Tibial nerve (tissue), 4 donors: ENCODE data around the gene POU6F1. TPM values are rescaled to one million over a fixed set of nuclear protein-coding genes. Genes with fewer than 3 reads are reported as not detected.
A peak's percentile ranks its signal among the peaks of the same experiment; 100 is the strongest.

Experiments used
- DNase-seq, 2 donors: peaks; one replicate each; pipeline ENCODE4 v3.0.0-alpha.2; 2019; ENCODE audit warnings: low spot score in 2 of 2
- H3K27ac ChIP-seq, 4 donors: fragments of 200-600 bp; sonication (generic) in 3 of 4; one replicate each; pipeline ENCODE4 v1.5.1; 2017 to 2019; ENCODE audit warnings: mild to moderate bottlenecking in 1 of 4
- H3K27me3 ChIP-seq, 2 donors: fragments of 200-600 bp; sonication (generic) in 1 of 2; one replicate each; pipeline versions ENCODE4 v1.5.1 to v1.6.0; 2017 to 2019
- H3K36me3 ChIP-seq, 3 donors: fragments of 200-600 bp; sonication (generic); one replicate each; pipeline ENCODE4 v1.5.1; 2018 to 2019
- H3K4me1 ChIP-seq, 4 donors: fragments of 200-600 bp; sonication (generic) in 3 of 4; one replicate each; pipeline ENCODE4 v1.5.1; 2017 to 2019
- H3K4me3 ChIP-seq, 4 donors: fragments of 200-600 bp; sonication (generic) in 3 of 4; one replicate each; pipeline ENCODE4 v1.5.1; 2017 to 2019; ENCODE audit warnings: mild to moderate bottlenecking in 1 of 4, moderate library complexity in 1 of 4
- H3K9me3 ChIP-seq, 4 donors: fragments of 200-600 bp; sonication (generic) in 3 of 4; one replicate each; pipeline ENCODE4 v1.5.1; 2017 to 2019
- CTCF ChIP-seq, 5 experiments: fragments of 200-600 bp in 3 of 5; fragments of 450-650 bp in 2 of 5; sonication (generic) in 3 of 5; IDR thresholded peaks; one replicate each; pipeline ENCODE4 v1.5.1; 2016 to 2019; ENCODE audit warnings: antibody characterized with exemption in 5 of 5, mild to moderate bottlenecking in 3 of 5, moderate library complexity in 2 of 5
- EP300 ChIP-seq, 2 donors: sonication (generic); formaldehyde crosslinking; IDR thresholded peaks; one replicate each; pipeline ENCODE4 v1.6.1; 2017; ENCODE audit warnings: antibody characterized with exemption in 2 of 2, mild to moderate bottlenecking in 1 of 2
- POLR2A ChIP-seq, 2 donors: fragments of 450-650 bp; IDR thresholded peaks; one replicate each; pipeline ENCODE4 v1.6.1; 2017; ENCODE audit warnings: antibody characterized with exemption in 2 of 2, mild to moderate bottlenecking in 2 of 2, moderate library complexity in 2 of 2
- WGBS, 2 donors: methylation state at CpG; one replicate each; pipeline ENCODE4 v1.1.5; 2018; 5-methylcytosine and 5-hydroxymethylcytosine counted together
- total RNA-seq, 4 donors: library from RNA; depleted of rRNA; stranded (reverse); fragments of >200 nt; gene quantifications; one replicate each; pipeline ENCODE4 v1.1.0, GENCODE V29; 2016

The POU6F1 gene
- total RNA-seq, 4 donors from 2014 or later: 14.4 to 27.5 (median 21.9) TPM

- Histone ChIP-seq H3K36me3 (peaks cover 0 to under 1% (median 0%) of the 10 kb centered on the region in 3 donors), H3K4me3 (peak within 1 kb of the TSS; percentile 57 to 84 (median 79)), H3K27me3 (no peaks in the 10 kb centered on the region), H3K27ac (peak within 1 kb of the TSS; percentile 91 to 99 (median 95)), H3K4me1 (peaks cover 0 to 33% (median 17%) of the 10 kb centered on the region in 4 donors), H3K9me3 (no peaks in the 10 kb centered on the region)
- WGBS, 2 donors: 1 to 2% methylated on average over 38 to 54 of the region's 58 CpGs
- DNase-seq: peak; percentile 94
- peak in 1 of 5 experiments; percentile 34 for TF ChIP-seq CTCF (IDR thresholded peaks at IDR 0.05)
- peak; percentile 41 to 77 for TF ChIP-seq POLR2A (IDR thresholded peaks at IDR 0.05)
- TF ChIP-seq EP300 (IDR thresholded peaks at IDR 0.05): peak; percentile 33 to 90
Observed at GRCh38 chr12:51172515-51173431, 45.1 kb downstream of the POU6F1 start, which contains the start of gene TFCP2. Gene TFCP2 (minus strand): TSS chr12:51173135. CDS start chr12:51172422, 713 bp downstream.

- no peak for TF ChIP-seq EP300 (IDR thresholded peaks at IDR 0.05)
- no peak for TF ChIP-seq CTCF (IDR thresholded peaks at IDR 0.05)
- TF ChIP-seq POLR2A (IDR thresholded peaks at IDR 0.05): no peak
- peak in 1 of 2 donors; percentile 12 for DNase-seq
- peak overlapping the region; percentile 91 to 99 (median 95) for H3K27ac ChIP-seq
- peak overlapping the region; percentile 57 to 84 (median 79) for H3K4me3 ChIP-seq
- 3 to 4% methylated on average over 16 of the region's 16 CpGs for WGBS, 2 donors
- peaks cover 0 to 33% (median 17%) of the 10 kb centered on the region in 4 donors for H3K4me1 ChIP-seq
- H3K36me3 ChIP-seq: peaks cover 0 to 4% (median 0%) of the 10 kb centered on the region in 3 donors
- no peaks in the 10 kb centered on the region for H3K27me3 ChIP-seq
- no peaks in the 10 kb centered on the region for H3K9me3 ChIP-seq
Observed at GRCh38 chr12:51171884-51172514, 45.9 kb downstream of the POU6F1 start.

GRCh38 chr12:51163795-51164194 lies 54.1 kb downstream of the POU6F1 start:
- H3K27me3 ChIP-seq: no peaks in the 10 kb centered on the region
- no peak overlapping the region for H3K27ac ChIP-seq
- H3K36me3 ChIP-seq: peaks cover 0 to 8% (median 0%) of the 10 kb centered on the region in 3 donors
- no peaks in the 10 kb centered on the region for H3K9me3 ChIP-seq
- TF ChIP-seq EP300 (IDR thresholded peaks at IDR 0.05) (no peak), POLR2A (IDR thresholded peaks at IDR 0.05) (no peak), CTCF (IDR thresholded peaks at IDR 0.05) (no peak)
- DNase-seq: no peak
- no peak overlapping the region for H3K4me3 ChIP-seq
- H3K4me1 ChIP-seq: peaks cover 0 to 16% (median 0%) of the 10 kb centered on the region in 4 donors
- WGBS, 2 donors: 78 to 81% methylated on average over 3 of the region's 3 CpGs

GRCh38 chr12:51162217-51162616 lies 55.6 kb downstream of the POU6F1 start:
- Histone ChIP-seq H3K36me3 (peaks cover 0 to 4% (median 0%) of the 10 kb centered on the region in 3 donors), H3K27ac (no peak overlapping the region), H3K27me3 (no peaks in the 10 kb centered on the region), H3K4me3 (no peak overlapping the region), H3K4me1 (peaks cover 0 to 16% (median 0%) of the 10 kb centered on the region in 4 donors), H3K9me3 (no peaks in the 10 kb centered on the region)
- DNase-seq: no peak
- no peak for TF ChIP-seq CTCF (IDR thresholded peaks at IDR 0.05)
- TF ChIP-seq EP300 (IDR thresholded peaks at IDR 0.05): no peak
- TF ChIP-seq POLR2A (IDR thresholded peaks at IDR 0.05): no peak
- 94 to 96% methylated on average over 6 of the region's 6 CpGs for WGBS, 2 donors
